ENCODE data around the gene PRICKLE4. TPM values are rescaled to one million over a fixed set of nuclear protein-coding genes. Genes with fewer than 3 reads are reported as not detected.

Gene PRICKLE4
- total and polyA plus RNA-seq, 2 donors (not counting 1 experiment from before 2014, with no cell fraction given), result 0.60 TPM; not detected in 1

DNA sequence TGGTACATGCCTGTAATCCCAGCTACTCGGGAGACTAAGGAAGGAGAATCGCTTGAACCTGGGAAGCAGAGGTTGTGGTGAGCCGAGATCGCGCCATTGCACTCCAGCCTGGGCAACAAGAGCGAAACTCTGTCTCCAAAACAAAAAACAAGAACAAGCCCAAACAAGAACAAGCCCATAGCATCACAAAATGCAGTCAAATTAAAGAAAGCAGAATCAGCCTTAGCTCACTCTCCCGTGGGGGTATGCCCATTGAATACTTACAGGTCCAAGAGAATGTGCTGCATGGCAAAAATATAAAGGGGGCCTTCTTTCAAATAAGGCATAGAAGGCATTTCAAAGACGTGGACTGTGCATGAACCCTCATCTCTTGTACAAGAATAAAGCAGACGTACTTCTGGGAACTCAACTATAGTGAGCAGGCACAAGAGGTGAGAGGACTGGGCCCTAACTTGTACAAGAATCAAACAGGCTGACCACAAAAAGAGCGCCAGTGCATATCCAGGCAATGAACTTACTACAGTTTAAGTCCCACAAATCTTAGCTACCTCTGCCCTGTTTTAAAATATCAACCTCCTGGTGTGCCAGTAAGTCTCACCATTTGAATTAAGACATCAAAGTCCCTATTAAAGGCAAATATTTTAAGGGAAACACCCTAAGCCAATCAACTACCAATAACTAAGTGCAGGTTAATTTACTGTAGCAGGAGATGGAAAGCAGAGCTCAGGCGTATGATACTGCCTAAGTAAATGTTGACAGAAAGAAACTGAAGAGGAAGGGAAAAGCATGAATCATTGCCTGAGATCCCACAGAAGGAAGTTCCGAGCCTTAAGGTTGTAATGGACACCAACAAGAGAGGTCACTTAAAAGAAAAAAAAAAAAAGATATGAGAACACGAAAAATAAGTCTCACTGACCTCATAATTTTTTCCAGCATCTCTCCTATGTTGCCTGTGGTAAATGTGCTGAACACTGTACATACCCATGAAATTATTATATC, 44.3 kb downstream of the PRICKLE4 start:
- POLR2A ChIA-PET, result interaction anchor here (0.7 kb wide), 1 partner anchor 352 kb away, joined by 4 read pairs; no protein-coding TSS in a partner anchor
- no peak overlapping the region for H3K4me2 ChIP-seq (replicated peaks; ENCODE audit: low read depth, low read length, poor library complexity, severe bottlenecking)
- H3K27ac Mint-ChIP-seq, result no peak overlapping the region

More for the DNA sequence above, 44.3 kb downstream of the PRICKLE4 start:
- DNase-seq, result no peak
- H3K79me2 ChIP-seq (ENCODE audit: control insufficient read depth, insufficient read depth, low read length), result no peaks in the 10 kb centered on the region
- H3K9me3 ChIP-seq (ENCODE audit: control extremely low read depth in 1 of 3, control insufficient read depth in 2 of 3, insufficient read depth in 1 of 3, low read length in 2 of 3), result no peaks in the 10 kb centered on the region
- H3K4me1 ChIP-seq (ENCODE audit: control insufficient read depth in 2 of 2, insufficient read depth in 2 of 2, low read length in 2 of 2), result no peaks in the 10 kb centered on the region
- H3K4me1 Mint-ChIP-seq, result no peaks in the 10 kb centered on the region
- no peaks in the 10 kb centered on the region for H3K27me3 Mint-ChIP-seq
- H4K20me1 ChIP-seq (ENCODE audit: control insufficient read depth, insufficient read depth, low read length, poor library complexity, severe bottlenecking), result no peaks in the 10 kb centered on the region
- intact Hi-C loops (cut with micrococcal nuclease), result no loop called here
- no peak overlapping the region for H3K4me3 ChIP-seq (ENCODE audit: control extremely low read depth in 1 of 5, extremely low read depth in 1 of 5, insufficient read depth in 1 of 5, low read depth in 2 of 5, low read length in 4 of 5)
- H3K9ac ChIP-seq (ENCODE audit: low read length), result no peak overlapping the region
- H3K36me3 ChIP-seq (replicated peaks in 1 of 2; ENCODE audit: control extremely low read depth in 1 of 2, control insufficient read depth in 1 of 2, extremely low read depth in 1 of 2, insufficient read depth in 2 of 2, low read length in 1 of 2), result no peaks in the 10 kb centered on the region
- H3K27ac ChIP-seq (ENCODE audit: low read length in 2 of 2), result no peak overlapping the region
- no peak overlapping the region for H3K4me3 Mint-ChIP-seq
- TF ChIP-seq EZH2 (IDR thresholded peaks at IDR 0.05; ENCODE audit: borderline replicate concordance, insufficient read depth, low read depth, low read length, poor library complexity, severe bottlenecking), result no peak
- TF ChIP-seq, protein P1, sequence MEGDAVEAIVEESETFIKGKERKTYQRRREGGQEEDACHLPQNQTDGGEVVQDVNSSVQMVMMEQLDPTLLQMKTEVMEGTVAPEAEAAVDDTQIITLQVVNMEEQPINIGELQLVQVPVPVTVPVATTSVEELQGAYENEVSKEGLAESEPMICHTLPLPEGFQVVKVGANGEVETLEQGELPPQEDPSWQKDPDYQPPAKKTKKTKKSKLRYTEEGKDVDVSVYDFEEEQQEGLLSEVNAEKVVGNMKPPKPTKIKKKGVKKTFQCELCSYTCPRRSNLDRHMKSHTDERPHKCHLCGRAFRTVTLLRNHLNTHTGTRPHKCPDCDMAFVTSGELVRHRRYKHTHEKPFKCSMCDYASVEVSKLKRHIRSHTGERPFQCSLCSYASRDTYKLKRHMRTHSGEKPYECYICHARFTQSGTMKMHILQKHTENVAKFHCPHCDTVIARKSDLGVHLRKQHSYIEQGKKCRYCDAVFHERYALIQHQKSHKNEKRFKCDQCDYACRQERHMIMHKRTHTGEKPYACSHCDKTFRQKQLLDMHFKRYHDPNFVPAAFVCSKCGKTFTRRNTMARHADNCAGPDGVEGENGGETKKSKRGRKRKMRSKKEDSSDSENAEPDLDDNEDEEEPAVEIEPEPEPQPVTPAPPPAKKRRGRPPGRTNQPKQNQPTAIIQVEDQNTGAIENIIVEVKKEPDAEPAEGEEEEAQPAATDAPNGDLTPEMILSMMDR (IDR thresholded peaks at IDR 0.05), result no peak
- no peaks in the 10 kb centered on the region for H3K27me3 ChIP-seq (replicated peaks in 1 of 4; ENCODE audit: control extremely low read depth in 1 of 4, control insufficient read depth in 3 of 4, insufficient read depth in 4 of 4, low read length in 3 of 4)
- H2AFZ ChIP-seq (ENCODE audit: insufficient read depth, low read depth, low read length, poor library complexity, severe bottlenecking), result no peak overlapping the region
- ATAC-seq (ENCODE audit: low read depth), result no peak
- 92% methylated on average over 9 of the region's 13 CpGs for WGBS (ENCODE audit: insufficient coverage)
- CTCF ChIA-PET, result interaction anchor here (0.6 to 1.0 kb wide), 2 partner anchors 220 to 375 kb away, joined by 3 read pairs; no protein-coding TSS in a partner anchor
- H3K9me3 Mint-ChIP-seq (ENCODE audit: insufficient read depth), result no peaks in the 10 kb centered on the region

Data from B cell (primary cell).